Thyroid gland (tissue), 4 donors: Measurements from ENCODE around the gene ZNF778.

ENCODE experiments used
- CTCF ChIP-seq, 6 experiments: fragments of 200-600 bp in 3 of 6; fragments of 450-650 bp in 3 of 6; sonication (generic) in 3 of 6; IDR thresholded peaks; one replicate each; pipeline ENCODE4 v1.5.1; 2016 to 2019; ENCODE audit warnings: antibody characterized with exemption in 6 of 6, mild to moderate bottlenecking in 2 of 6, inconsistent platforms in 1 of 6, moderate library complexity in 1 of 6
- POLR2A ChIP-seq, 2 donors: fragments of 450-650 bp; IDR thresholded peaks; one replicate each; pipeline ENCODE4 v1.6.1; 2017; ENCODE audit warnings: antibody characterized with exemption in 2 of 2, mild to moderate bottlenecking in 2 of 2, moderate library complexity in 1 of 2

GRCh38 chr16:89272631-89273030, 55.1 kb downstream of the ZNF778 start:
- no peak for TF ChIP-seq CTCF (IDR thresholded peaks at IDR 0.05)
- TF ChIP-seq POLR2A (IDR thresholded peaks at IDR 0.05), result no peak
